Upper lobe of left lung (tissue), 6 donors: Measurements from ENCODE around the gene GABRR3. TPM values are rescaled to one million over a fixed set of nuclear protein-coding genes. Genes with fewer than 3 reads are reported as not detected.
A peak's percentile ranks its signal among the peaks of the same experiment; 100 is the strongest.

ENCODE experiments used
- ATAC-seq, 2 donors: fragments of 200-7000 bp; cut with Tn5 transposase; one replicate each; pipeline ENCODE4 v1.9.1; 2022; ENCODE audit warnings: mild to moderate bottlenecking in 2 of 2, moderate library complexity in 2 of 2; ENCODE audit not compliant: low FRiP score in 2 of 2
- DNase-seq, 2 donors: peaks; one replicate each; pipeline ENCODE4 v3.0.0-alpha.2; 2019 to 2020
- H3K27ac ChIP-seq, 4 donors: fragments of 200-600 bp; sonication (generic); one replicate each; pipeline ENCODE4 v1.5.1; 2016 to 2019
- H3K27me3 ChIP-seq, 4 donors: fragments of 200-600 bp; sonication (generic); one replicate each; pipeline ENCODE4 v1.5.1; 2017 to 2019
- H3K36me3 ChIP-seq, 4 donors: fragments of 200-600 bp; sonication (generic); one replicate each; pipeline ENCODE4 v1.5.1; 2016 to 2019
- H3K4me1 ChIP-seq, 4 donors: fragments of 200-600 bp; sonication (generic); one replicate each; pipeline ENCODE4 v1.5.1; 2018 to 2019
- H3K4me3 ChIP-seq, 4 donors: fragments of 200-600 bp; sonication (generic); one replicate each; pipeline ENCODE4 v1.5.1; 2017 to 2019; ENCODE audit warnings: mild to moderate bottlenecking in 2 of 4, moderate library complexity in 1 of 4
- H3K9me3 ChIP-seq, 4 donors: fragments of 200-600 bp; sonication (generic); one replicate each; pipeline ENCODE4 v1.5.1; 2018 to 2019
- CTCF ChIP-seq, 6 experiments: fragments of 450-650 bp in 4 of 6; fragments of 200-600 bp in 2 of 6; sonication (generic) in 2 of 6; IDR thresholded peaks; one replicate each; pipeline ENCODE4 v1.5.1; 2016 to 2019; ENCODE audit warnings: antibody characterized with exemption in 6 of 6
- EP300 ChIP-seq, 4 donors: sonication (generic); formaldehyde crosslinking; IDR thresholded peaks; one replicate each; pipeline ENCODE4 v1.5.1; 2017; ENCODE audit warnings: antibody characterized with exemption in 4 of 4, control low read depth in 2 of 4
- POLR2A ChIP-seq, 4 donors: fragments of 450-650 bp; IDR thresholded peaks; one replicate each; pipeline ENCODE4 v1.5.1; 2016 to 2017; ENCODE audit warnings: antibody characterized with exemption in 4 of 4, mild to moderate bottlenecking in 2 of 4
- POLR2AphosphoS5 ChIP-seq, 2 donors: sonication (generic); formaldehyde crosslinking; IDR thresholded peaks; one replicate each; pipeline ENCODE4 v1.5.1; 2017; ENCODE audit warnings: antibody characterized with exemption in 2 of 2
- WGBS, 2 donors: methylation state at CpG; one replicate each; pipeline ENCODE4 v1.1.5; 2017 to 2018; 5-methylcytosine and 5-hydroxymethylcytosine counted together
- total RNA-seq, 6 donors: library from RNA; depleted of rRNA in 4 of 6; stranded (reverse); fragments of >200 nt in 4 of 6; gene quantifications; one replicate each; pipeline versions ENCODE4 v1.1.0 to v1.2.1, GENCODE V29; 2016 to 2021
- donor health status: DM: no; HTN: no; CAD: no; lungs with moderate emphysema.
- donor health status: DM: no; HTN: yes; CAD: no; lungs with severe emphysema.

The GABRR3 gene
- total RNA-seq, 6 donors from 2014 or later: not detected

DNA sequence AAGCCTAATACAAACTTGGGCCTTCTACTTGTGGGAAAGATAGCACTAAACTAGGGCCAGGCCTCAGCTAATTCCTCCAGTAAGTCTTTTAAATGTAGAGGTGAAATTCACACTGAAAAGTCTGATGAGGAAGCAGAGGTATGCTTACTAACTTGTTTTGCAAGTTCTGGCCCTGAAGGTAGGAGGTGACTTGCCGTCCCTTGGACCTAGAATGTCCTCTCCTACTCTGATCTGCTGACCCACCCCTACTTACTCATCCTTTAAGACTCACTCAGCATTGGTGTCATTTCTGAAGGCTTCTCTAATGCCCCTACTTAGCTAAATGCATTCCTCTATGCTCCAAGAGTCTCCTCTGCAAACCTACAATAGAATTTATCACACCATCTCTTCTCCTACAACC lies 82.2 kb downstream of the GABRR3 start:
- H3K27me3 ChIP-seq: no peaks in the 10 kb centered on the region
- H3K4me3 ChIP-seq: no peak overlapping the region
- peaks cover 0 to 11% (median 6%) of the 10 kb centered on the region in 4 donors for H3K4me1 ChIP-seq
- H3K27ac ChIP-seq: peak overlapping the region; percentile 20 to 50 (median 36)
- DNase-seq: no peak
- TF ChIP-seq EP300 (IDR thresholded peaks at IDR 0.05) (no peak), CTCF (IDR thresholded peaks at IDR 0.05) (no peak), POLR2AphosphoS5 (IDR thresholded peaks at IDR 0.05) (no peak), POLR2A (IDR thresholded peaks at IDR 0.05) (no peak)
- H3K36me3 ChIP-seq: peaks cover 0 to 62% (median 18%) of the 10 kb centered on the region in 4 donors
- no peak for ATAC-seq
- H3K9me3 ChIP-seq: no peaks in the 10 kb centered on the region
- WGBS, 2 donors: 58 to 82% methylated on average over 1 of the region's 1 CpG

- Histone ChIP-seq H3K36me3 (peaks cover 0 to 68% (median 18%) of the 10 kb centered on the region in 4 donors), H3K9me3 (no peaks in the 10 kb centered on the region), H3K4me3 (no peak overlapping the region), H3K27me3 (no peaks in the 10 kb centered on the region), H3K27ac (peak overlapping the region; percentile 20 to 50 (median 36)), H3K4me1 (peaks cover 0 to 11% (median 4%) of the 10 kb centered on the region in 4 donors)
- ATAC-seq: peak; percentile 69 to 84
- TF ChIP-seq POLR2AphosphoS5 (IDR thresholded peaks at IDR 0.05): peak in 1 of 2 donors; percentile 24
- TF ChIP-seq POLR2A (IDR thresholded peaks at IDR 0.05): no peak
- TF ChIP-seq EP300 (IDR thresholded peaks at IDR 0.05): peak in 1 of 4 donors; percentile 49
- peak in 1 of 2 donors; percentile 77 for DNase-seq
- 84% methylated on average over 3 of the region's 3 CpGs for WGBS, 2 donors
Measured at GRCh38 chr3:97952280-97952679, 82.8 kb downstream of the GABRR3 start.

DNA sequence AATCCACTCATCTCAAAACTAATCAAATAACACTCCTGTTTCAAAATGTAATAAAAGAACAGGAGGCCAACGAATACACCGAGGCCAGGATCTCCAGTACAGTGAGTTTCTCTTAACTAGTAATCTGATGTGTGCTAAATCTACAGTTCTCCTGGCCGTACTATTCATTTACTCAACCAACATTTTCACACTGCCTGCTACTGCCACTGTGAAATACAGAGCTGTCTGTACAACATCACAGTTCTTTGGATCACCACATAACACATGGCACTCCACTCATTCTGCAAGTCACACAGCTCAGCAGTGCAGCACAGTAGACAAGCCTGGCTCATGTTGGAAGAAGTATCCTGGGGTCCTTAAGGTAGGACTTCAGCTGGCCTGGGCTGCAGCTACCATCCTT lies 84.8 kb downstream of the GABRR3 start:
- no peak for DNase-seq
- no peaks in the 10 kb centered on the region for H3K9me3 ChIP-seq
- 82 to 84% methylated on average over 3 of the region's 3 CpGs for WGBS, 2 donors
- no peaks in the 10 kb centered on the region for H3K27me3 ChIP-seq
- H3K27ac ChIP-seq: no peak overlapping the region
- TF ChIP-seq POLR2AphosphoS5 (IDR thresholded peaks at IDR 0.05) (no peak), CTCF (IDR thresholded peaks at IDR 0.05) (no peak), POLR2A (IDR thresholded peaks at IDR 0.05) (no peak), EP300 (IDR thresholded peaks at IDR 0.05) (no peak)
- no peak for ATAC-seq
- peaks cover 3 to 79% (median 25%) of the 10 kb centered on the region in 4 donors for H3K36me3 ChIP-seq
- peaks cover 0 to 11% (median 0%) of the 10 kb centered on the region in 4 donors for H3K4me1 ChIP-seq
- H3K4me3 ChIP-seq: no peak overlapping the region

DNA sequence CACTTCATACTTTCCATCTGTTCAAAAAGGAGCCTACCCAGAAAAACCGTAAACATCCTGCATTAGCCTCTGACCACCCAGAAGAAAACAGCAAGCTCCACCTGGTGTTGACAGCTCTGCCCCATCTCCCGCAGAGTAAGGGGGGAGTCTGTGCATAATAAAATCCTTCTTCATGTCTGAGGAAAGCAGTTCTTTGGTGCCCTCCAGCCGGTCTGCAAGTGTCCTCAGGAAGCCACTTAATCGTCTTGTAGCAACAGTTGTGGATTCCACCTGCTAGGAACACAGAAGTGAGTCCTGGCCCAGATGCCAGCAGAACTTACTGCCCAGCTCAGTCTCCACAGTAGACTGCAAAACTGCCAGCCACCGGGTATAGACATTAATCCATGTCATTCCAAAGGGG lies 85.4 kb downstream of the GABRR3 start:
- Histone ChIP-seq H3K4me1 (peaks cover 0 to 11% (median 0%) of the 10 kb centered on the region in 4 donors), H3K36me3 (peaks cover 5 to 82% (median 29%) of the 10 kb centered on the region in 4 donors), H3K27me3 (no peaks in the 10 kb centered on the region), H3K27ac (no peak overlapping the region), H3K4me3 (no peak overlapping the region), H3K9me3 (no peaks in the 10 kb centered on the region)
- ATAC-seq: no peak
- TF ChIP-seq CTCF (IDR thresholded peaks at IDR 0.05) (no peak), EP300 (IDR thresholded peaks at IDR 0.05) (no peak), POLR2A (IDR thresholded peaks at IDR 0.05) (no peak), POLR2AphosphoS5 (IDR thresholded peaks at IDR 0.05) (no peak)
- 66 to 70% methylated on average over 5 of the region's 5 CpGs for WGBS, 2 donors
- no peak for DNase-seq

DNA sequence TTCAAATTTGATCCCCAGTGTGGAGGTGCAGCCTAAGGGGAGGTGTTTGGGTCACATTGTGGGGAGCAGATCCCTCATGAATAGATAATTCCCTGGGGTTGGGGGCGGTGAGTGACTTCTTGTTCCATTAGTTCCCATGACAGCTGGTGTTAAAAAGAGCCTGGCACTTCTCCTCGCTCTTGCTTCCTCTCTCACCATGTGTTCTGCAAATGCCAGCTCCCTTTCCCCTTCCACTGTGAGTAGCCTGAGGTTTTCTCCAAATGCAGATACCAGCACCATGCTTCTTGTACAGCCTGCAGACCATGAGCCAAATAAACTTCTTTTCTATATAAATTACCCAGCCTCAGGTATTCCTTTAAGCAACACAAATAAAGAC lies 86.0 kb downstream of the GABRR3 start:
- no peaks in the 10 kb centered on the region for H3K9me3 ChIP-seq
- TF ChIP-seq POLR2A (IDR thresholded peaks at IDR 0.05) (no peak), POLR2AphosphoS5 (IDR thresholded peaks at IDR 0.05) (no peak), CTCF (IDR thresholded peaks at IDR 0.05) (no peak), EP300 (IDR thresholded peaks at IDR 0.05) (no peak)
- H3K4me1 ChIP-seq: peaks cover 0 to 11% (median 0%) of the 10 kb centered on the region in 4 donors
- no peak overlapping the region for H3K4me3 ChIP-seq
- H3K27me3 ChIP-seq: no peaks in the 10 kb centered on the region
- H3K36me3 ChIP-seq: peaks cover 6 to 80% (median 32%) of the 10 kb centered on the region in 4 donors
- ATAC-seq (no peak), DNase-seq (no peak)
- no peak overlapping the region for H3K27ac ChIP-seq
- 89 to 92% methylated on average over 2 of the region's 2 CpGs for WGBS, 2 donors
